GM21786 (cell line): Measurements from ENCODE around the gene SPRY2.

ENCODE experiments used
- ATAC-seq: cut with Tn5 transposase; IDR thresholded peaks from one replicate; pipeline ENCODE4 v1.9.1; 2021; ENCODE audit not compliant: unreplicated experiment

SPRY2 gene

DNA sequence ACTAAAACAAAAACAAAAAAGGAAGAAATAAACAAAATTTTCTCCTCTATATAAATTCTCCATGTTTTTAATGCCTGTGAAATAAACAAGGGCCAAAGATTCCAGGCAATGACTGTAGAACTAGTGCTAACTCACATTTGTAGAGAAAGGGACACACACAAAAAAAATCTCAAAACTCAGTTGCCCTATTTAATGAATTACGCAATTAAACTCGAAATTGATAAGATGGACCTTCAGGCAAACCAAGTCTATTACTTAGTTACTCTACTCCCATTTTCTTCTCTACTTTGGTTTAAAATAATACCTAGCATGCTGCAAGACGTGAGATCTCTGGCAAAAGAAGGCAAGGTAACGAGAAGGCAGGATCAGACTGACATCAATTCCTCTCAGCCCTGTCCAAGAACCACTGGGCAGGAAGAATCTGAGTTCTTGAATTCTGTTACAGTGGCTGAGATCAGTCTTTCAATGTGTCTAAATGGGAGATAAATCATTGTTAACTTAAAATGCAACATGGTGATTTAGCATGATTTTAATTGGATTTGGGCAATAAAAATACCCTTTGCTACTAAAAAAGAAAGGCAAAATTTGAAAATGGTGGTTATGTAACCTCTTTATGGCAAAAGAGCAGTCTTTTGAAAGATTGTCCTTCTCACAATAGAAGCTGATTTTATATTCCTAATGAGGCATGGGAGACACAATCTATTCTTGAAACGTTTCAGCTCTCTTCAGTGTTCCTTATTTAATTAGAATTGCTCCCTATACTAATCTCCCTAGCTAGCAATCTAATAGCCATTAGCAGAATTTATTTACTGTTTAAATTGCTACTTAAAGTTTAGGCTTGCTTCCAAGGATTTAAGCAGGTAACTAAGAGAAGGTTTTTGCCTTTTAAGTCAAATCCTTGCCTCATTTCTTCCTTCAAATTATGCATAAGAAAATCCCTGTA lies 25.9 kb downstream of the SPRY2 start:
- no peak for ATAC-seq

DNA sequence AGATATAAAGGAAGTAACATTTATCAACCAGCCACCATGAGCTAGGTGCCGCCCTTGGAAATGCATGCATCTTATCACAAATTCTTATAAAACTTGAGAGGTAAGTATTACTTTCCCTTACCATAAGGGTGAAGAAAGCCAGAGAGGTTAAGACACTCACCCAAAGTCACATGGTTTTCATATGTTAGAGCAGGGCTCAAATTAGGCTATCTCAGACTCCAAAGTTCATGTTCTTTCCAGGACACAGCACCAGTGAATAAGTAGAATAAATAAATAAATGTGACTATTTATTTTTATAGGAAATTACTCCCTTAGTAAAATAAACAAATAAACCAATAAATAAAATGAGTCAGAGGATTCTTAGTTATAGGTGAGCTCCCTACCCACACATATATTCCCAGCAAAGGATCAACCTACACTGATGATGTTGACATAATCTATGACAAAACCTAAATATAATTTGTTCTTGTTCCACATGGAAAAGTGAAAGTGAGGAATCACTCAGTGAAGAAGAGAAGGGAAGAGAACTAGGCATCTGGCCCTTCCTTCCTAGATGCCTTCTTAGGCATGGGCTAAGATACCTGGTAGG lies 27.2 kb downstream of the SPRY2 start:
- ATAC-seq, result no peak

DNA sequence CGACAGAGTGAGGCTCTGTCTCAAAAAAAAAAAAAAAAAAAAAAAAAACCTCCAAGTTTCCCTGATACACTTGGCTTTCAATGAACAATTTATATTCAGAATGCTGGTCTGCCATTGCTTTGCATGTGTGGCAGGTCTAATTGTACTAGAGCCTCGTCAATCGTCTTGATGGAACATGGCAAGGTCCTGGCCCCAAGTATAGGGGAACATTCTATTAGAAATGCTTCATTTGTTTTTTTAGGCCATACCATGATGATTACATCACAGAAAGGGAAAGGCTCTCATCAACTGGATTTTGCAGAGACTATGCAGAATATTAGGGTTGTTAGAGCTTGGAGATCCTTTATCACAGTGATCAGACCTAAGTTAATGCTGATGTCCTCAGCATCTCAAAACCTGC lies 28.0 kb downstream of the SPRY2 start:
- no peak for ATAC-seq

DNA sequence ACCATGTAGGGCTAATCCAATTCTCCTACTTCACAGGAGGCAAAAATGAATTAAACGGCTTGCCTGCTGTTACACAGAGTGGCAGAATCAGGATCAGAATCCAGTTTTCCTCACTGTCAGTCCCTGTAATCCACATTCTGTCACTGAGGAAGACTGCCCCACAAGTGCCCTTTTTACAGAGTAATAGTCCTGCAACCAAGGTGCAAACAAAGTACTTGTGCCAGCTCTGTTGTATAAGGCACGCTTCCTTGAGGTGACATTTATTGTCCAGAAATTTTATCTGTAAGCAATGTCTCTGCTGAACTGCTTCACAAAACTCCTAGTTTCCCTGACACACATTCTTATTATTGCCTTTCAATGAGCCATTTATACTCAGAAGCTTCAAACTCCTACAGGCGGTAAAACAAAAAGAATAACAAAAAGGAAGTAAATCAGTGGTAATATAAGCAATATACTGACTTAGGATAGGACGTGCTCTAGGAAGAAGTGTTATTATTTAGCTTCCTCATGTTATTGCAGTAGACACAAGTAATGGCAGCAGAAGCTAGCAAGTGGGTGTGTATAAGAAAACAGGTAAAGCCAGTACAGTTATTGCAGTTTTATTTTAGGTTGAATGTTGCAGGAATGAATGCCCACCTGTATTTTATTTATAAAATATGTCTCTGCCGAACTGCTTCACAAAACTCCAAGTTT lies 28.8 kb downstream of the SPRY2 start:
- ATAC-seq, result no peak

DNA sequence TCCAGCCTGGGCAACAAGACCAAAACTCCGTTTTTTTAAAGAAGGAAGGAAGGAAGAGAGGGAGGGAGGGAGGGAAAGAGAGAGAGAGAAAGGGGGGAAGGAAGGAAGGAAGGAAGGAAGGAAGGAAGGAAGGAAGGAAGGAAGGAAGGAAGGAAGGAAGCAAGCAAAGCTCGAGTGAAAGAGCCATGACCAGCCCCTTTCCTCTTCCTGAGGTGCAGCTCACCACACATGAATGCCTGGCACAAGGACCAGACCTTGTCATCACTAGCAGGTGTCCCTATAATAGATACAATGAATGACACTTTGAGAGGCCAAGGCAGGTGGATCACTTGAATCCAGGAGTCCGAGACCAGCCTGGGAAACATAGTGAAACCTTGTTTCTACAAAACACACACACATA lies 31.0 kb downstream of the SPRY2 start:
- ATAC-seq, result no peak

DNA sequence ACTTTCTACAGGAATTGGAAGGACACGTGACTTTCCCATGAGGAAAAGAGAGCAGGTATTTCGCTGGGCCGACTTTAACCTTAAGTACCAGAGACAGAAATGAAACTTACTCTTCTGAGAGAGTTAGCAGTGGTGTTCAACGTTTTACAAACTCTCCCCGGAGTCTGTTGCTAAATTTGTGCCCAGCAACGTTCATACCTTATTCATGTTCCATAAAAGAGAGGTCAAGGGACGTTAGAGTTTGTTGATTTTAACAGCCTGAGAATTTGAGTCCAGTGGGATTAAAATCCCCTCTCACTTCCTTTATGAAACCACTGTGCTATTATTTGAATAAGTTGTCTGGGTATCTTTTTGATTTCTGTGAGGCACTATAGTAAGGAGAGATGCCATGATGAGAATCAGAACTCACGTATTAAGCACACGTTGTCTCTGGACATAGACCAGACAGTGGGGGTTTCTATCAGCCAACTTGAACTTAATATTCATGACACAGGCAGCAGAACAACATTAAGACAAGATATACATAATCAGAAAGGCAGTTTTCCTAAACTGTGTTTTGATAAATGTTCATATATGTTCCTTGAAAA lies 33.4 kb downstream of the SPRY2 start:
- no peak for ATAC-seq

DNA sequence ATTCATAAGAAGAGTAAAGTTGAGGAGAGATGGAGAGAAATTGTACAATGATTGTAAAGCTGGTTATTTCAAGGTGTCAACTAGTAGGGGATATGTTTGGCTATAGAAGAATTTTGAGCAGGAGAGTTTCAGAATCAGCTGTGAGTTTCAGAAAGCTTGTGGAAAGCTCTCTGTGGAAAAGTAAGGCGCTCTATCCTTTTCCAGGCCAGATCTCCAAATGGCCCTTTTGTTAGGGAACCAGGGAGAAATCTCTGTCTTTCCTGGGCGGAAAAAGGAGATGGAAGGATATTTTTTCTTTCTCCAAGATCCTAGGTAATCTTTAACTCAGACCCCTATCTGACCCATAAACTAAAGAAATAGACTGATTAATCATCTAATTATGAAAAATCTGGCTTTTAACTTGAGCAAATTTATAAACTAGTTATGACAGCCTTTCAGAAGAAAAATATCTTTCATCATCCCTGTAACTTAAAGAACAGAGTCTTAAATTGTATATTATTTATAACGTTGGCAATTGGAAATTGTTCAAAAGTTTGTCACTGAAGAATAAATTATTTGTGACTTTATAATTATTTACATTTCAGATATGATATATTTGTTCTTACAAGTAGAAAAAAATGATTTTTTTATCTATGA lies 34.5 kb downstream of the SPRY2 start:
- no peak for ATAC-seq

DNA sequence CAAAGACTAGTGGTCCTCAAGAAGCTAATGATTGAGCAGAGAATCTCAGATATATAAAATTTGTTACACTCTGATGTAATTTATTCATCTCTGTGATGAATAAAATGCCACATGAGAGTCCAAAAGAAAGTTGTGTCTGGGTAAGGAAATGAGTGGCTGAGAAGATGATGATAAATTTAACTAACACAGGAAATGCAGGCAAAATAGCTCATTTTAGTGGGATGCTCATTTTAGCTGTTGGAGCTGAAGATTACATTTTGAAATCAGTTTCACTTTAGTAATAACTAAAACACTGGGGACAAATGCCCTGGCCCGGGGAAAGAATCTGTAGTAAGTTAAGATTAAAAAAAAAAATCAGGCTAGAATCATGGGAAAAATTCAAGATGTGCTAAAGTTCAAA lies 35.2 kb downstream of the SPRY2 start:
- ATAC-seq, result no peak

DNA sequence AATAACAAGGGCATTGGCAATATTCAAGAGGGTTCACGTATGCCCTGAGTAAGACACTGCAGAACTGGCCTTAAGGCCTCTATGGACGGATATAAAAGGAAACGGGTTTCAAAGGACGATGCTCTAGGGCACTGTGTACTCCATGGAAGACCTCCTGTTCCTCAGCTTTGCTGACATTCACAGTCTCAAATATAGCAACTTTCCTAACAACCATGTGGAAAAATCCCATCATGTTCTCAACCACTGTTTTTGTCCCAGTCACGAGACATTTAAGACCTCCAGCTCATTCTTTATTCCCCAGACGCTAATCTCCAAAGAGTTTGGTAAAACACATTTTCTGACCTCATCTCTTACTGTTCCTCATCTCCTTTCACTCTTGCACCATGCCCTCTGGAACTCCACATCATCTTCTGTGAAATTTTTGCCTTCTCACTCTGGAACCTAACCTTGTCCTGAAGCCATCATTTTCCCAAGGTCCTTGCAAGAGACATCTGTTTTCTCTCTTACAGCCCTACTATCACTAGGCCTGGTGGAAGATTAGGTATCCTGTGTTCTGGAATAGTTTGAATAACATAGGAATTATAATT lies 37.6 kb downstream of the SPRY2 start:
- ATAC-seq, result no peak

DNA sequence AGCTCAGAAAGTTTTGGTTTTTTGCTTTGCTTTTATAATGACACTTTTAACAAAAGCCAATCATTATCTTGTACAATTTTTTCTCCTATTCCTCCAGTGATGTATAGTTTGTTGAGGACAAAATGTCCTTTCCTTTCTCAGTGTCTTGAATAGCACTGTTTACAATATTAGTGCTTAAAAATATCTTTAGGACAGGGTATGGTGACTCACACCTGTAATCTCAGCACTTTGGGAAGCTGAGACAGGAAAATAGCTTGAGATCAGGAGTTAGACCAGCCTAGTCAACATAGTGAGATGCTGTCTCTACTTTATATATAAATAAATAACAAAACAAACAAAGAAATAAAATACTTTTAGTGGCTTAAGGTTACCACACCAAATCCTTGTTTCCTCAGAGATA lies 41.9 kb downstream of the SPRY2 start:
- no peak for ATAC-seq

DNA sequence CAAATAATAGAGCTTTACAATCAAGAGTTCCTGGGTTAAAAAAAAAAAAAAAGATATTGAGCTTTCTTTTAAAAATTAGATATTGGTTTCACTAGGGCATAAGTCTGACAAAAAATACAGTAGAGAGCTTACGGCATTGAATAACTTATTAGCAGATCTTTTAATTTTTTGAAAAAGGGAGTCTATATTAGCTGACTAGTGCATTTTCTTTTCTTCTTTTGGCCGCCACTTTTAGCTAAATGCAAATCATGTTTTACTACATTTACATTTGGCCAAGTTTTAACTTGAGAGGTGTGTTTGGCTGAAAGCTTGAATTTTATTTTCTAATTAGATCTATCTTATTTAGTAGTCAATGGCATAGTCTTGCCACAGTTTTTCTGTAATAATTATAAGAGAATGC lies 43.4 kb downstream of the SPRY2 start:
- no peak for ATAC-seq

DNA sequence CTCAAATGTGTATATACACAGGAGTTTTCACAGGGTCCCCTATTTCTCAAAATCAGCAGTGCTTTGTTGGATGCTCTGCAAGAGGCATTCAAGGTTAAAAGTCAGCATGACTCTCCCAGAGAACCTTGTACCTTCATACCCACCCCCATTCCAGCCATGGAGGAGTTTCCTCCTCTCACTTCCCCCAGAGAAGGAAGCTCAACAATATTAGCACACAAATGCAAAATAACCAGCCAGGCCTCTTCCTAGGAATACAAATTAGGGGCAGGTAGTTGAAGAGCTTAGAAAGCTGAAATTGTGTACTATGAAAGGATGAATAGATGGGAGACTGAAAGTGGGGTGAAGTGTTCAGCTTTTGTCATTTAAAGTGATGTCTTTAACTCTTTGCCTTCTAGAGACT lies 43.8 kb downstream of the SPRY2 start:
- ATAC-seq, result no peak

DNA sequence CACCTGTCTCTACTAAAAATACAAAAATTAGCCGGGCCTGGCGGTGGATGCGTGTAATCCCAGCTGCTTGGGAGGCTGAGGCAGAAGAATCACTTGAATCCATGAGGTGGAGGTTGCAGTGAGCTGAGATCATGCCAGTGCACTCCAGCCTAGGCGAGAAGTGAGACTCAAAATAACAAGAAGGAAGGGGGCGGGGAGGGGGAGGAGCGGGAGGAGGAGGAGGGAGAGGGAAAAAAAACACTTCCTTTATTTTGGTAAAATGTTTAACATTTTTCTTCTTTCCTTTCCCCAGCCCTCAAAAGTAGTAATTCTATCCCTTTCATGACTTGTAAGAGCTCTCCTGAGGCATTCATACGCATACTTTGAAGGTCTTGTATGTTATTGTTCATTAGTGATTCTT lies 44.3 kb downstream of the SPRY2 start:
- no peak for ATAC-seq

DNA sequence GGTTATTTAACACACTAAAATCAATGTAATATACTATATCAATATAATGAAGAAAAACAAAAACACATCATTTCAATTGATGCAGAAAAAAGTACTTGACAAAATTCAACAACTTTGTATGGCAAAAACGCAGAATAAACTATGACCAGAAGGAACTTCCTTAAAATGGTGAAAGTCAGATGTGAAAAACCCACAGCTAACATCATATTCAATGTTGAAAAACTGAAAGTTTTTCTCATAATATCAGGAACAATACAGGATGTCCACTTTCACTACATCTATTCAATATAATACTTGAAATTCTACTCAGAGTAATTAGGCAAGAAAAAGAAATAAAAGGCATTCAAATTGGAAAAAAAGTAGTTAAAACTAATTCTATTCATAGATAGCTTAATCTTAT lies 50.3 kb downstream of the SPRY2 start:
- ATAC-seq, result no peak
